IPS-NIHi7 (cell line): ENCODE data around the gene WBP11.
A peak's percentile ranks its signal among the peaks of the same experiment; 100 is the strongest.
"Not testable (repeated sequence)": the region's sequence is repeated elsewhere in the genome, so short reads cannot be mapped to it uniquely, and the experiment has no call there.

Experiments
- DNase-seq: peaks from one replicate; pipeline ENCODE4 v3.0.0; 2012; ENCODE audit warnings: mixed read lengths; ENCODE audit errors: extremely low spot score

WBP11 gene

GRCh38 chr12:14771651-14772137, 31.6 kb downstream of the WBP11 start:
- peak; percentile 32 for DNase-seq

DNA sequence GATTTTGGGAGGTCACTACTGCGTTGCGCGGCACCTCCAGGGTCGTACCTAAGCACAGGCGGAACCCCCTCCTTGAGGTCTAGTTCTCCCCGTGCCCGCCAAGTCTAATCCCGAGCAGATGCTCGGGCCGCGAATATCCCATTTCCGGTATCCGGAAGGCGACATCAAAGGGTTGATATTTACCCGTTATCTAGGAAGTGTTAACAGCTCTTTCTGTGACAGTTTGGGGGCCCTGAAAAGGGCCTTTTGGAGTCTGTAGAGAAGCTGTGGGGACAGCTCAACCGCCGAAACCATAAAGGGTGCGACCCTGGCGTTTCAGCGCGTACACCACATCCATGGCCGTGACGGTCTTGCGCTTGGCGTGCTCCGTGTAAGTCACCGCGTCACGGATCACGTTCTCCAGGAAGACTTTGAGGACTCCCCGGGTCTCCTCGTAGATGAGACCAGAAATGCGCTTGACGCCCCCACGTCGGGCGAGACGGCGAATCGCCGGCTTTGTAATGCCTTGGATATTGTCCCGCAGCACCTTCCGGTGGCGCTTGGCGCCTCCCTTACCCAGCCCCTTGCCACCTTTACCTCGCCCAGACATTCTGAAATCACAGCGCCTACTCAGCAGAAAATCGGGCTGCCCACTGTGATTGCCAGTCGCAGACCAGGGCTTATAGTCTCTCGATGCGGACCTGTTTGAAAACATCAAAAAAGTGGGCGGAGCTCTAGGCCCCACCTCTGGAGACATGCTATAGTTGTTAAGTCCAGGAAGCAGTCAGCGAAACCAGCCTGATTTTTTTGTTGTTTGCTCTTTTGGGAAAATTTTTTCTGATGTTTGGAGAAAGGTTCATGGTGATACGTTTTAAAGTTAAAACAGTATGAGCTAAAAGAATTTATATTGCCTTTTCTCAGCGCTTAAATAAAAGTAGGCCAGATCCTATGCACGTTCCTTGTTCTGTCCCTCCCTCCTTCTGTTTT, 32.5 kb downstream of the WBP11 start:
- peak; percentile 54 for DNase-seq

DNA sequence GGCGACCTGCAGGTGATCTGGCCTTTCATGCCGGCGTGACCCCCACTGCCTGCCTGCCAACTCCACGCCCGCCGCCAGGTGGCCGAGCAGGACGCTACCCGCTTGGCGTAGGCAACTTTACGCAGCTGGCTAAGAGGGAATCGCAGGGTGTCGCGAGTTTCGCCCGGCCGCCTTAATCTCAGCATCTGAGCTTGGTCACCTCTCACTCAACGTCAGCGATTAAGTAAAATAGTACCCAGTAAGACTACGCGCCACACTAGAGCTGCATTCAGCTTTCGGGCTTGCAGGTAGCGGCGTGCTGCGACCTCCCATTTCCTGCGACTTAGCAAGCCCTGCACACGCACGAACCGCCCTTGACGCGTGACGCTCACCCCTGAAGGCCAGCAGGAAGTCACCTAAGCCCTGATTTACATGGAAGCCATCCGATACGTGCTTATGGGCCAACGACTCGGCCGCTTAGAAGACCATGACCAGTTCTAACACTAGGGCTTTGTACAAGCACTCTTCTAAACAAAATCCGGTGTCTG, 33.2 kb downstream of the WBP11 start:
- DNase-seq, result peak; percentile 72

GRCh38 chr12:14769466-14769968, 33.8 kb downstream of the WBP11 start:
- DNase-seq, result peak; percentile 67

DNA sequence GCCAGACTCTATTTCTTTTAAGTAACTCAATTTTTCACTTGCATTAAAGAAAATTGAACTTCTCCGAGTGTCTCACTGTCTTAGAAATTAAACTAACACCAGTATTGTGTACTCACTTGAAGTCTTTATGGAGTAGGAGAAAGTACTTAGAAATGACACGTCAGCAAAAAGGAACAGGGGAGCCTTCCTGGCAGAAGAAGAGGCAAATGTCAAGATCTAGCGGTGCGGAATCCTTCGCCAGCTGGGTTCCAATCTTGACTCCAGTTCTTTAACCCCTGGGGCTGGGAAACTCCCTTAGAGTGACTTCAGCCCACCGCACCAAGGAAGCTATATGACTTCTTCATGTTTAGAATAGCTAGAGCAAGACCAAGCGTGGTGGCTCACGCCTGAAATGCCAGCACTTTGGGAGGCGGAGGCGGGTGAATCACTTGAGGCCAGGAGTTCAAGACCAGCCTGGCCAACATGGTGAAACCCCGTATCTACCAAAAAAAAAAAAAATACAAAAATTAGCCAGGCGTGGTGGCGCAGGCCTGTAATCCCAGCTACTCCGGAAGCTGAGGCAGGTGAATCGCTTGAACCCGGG, 34.4 kb downstream of the WBP11 start:
- DNase-seq, result peak; percentile 12

GRCh38 chr12:14767617-14768016, 35.7 kb downstream of the WBP11 start:
- no peak for DNase-seq

DNA sequence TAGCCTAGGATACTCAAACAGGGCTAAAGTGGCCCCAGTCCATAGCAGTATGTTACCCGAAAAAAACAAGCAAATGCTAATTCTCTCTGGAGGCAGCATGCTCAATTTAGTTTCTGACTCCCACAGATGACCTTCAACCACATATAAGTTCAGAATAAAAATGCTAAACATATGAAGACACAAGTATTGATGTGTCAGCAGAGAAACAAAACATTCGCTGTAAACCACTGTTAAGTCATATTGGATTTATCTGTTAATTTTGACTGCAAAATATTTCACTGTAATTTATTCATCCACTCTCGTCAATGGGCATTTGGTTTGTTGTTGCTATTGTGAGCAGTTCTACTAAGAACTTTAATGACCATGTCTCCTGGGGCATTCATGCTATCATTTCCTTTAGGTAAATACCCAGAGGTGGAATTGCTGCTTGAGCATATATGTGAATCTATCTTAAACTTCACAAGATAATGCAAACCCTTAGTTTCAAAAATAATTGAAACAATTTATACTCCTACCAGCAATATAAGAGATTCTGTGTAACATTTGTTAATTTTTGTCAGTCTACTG, 36.5 kb downstream of the WBP11 start:
- no peak for DNase-seq

DNA sequence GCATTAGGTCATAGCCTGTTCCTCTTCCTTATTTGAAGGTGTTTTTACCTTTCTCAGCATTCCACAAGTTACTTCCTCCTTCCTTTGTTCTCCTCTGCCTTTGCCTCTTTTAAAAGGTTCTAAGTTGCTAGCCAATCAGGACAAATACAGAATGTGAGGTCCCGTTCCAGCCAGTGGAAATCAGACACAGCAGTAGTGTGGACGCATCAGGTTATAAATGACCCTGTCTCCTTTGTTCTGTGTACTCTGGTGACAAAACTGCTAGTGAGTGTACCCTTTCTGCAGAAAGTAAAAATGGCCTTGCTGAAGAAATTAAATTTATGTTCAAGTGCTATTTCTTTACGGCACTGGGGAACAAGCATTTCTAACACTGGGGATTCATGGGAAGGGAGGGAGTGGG, 37.3 kb downstream of the WBP11 start:
- not testable (repeated sequence) for DNase-seq

GRCh38 chr12:14765398-14765797, 37.9 kb downstream of the WBP11 start:
- DNase-seq, result no peak

GRCh38 chr12:14759711-14760280, 43.5 kb downstream of the WBP11 start:
- not testable (repeated sequence) for DNase-seq

GRCh38 chr12:14756334-14757143, 46.7 kb downstream of the WBP11 start:
- peak; percentile 56 for DNase-seq

- DNase-seq, result no peak
These were observed 51.3 kb downstream of the WBP11 start for GRCh38 chr12:14751986-14752385.

GRCh38 chr12:14743061-14743460, 60.2 kb downstream of the WBP11 start:
- no peak for DNase-seq

GRCh38 chr12:14741942-14742341, 61.3 kb downstream of the WBP11 start:
- no peak for DNase-seq

- no peak for DNase-seq
These were observed 62.1 kb downstream of the WBP11 start for GRCh38 chr12:14741153-14741552.

GRCh38 chr12:14736441-14736840, 66.8 kb downstream of the WBP11 start:
- not testable (repeated sequence) for DNase-seq
